GM12878 (cell line): ENCODE measurements around the gene REEP6. TPM values are rescaled to one million over a fixed set of nuclear protein-coding genes. Genes with fewer than 3 reads are reported as not detected.

Experiments
- ATAC-seq: fragments of 200-7000 bp; cut with Tn5 transposase; 3 replicates; pipeline ENCODE4 v1.9.1; 2020; ENCODE audit warnings: mild to moderate bottlenecking, moderate library complexity
- BruUV-seq: library from RNA; stranded (reverse); fragments of 400-500 nt; replicated peaks from 2 replicates; lab custom pipeline; 2021; lab: Mats Ljungman, UMichigan
- CTCF ChIA-PET: fragments of 300-600 bp; sonication (Branson Sonifier 250); formaldehyde crosslinking; extraction: SDS; loops from one replicate; lab custom pipeline; 2021; ENCODE audit warnings: inconsistent platforms; lab: Yijun Ruan, JAX
- POLR2A ChIA-PET: fragments of 350-600 bp; formaldehyde crosslinking; extraction: SDS; loops from one replicate; lab custom pipeline; 2021; ENCODE audit warnings: inconsistent platforms; lab: Charles Lee
- RAD21 ChIA-PET: fragments of 300-600 bp; sonication (Branson Sonifier 250); formaldehyde crosslinking; loops from one replicate; lab custom pipeline; 2023; ENCODE audit warnings: antibody characterized with exemption; ENCODE audit not compliant: unreplicated experiment; lab: Charles Lee
- SMC1A ChIA-PET: fragments of 300-600 bp; sonication (Branson Sonifier 250); formaldehyde crosslinking; loops from one replicate; lab custom pipeline; 2023; ENCODE audit not compliant: unreplicated experiment, uncharacterized antibody; lab: Charles Lee
- DNase-seq: peaks from one replicate; pipeline ENCODE4 v3.0.0-alpha.2; 2011; ENCODE audit warnings: low read depth, low spot score
- FAIRE-seq: peaks from 3 replicates; lab custom pipeline; 2011; peaks lifted over from hg19 to GRCh38; lab: Jason Lieb, UNC
- H2AFZ ChIP-seq: 2 replicates; pipeline ENCODE4 v1.6.0; 2011; ENCODE audit warnings: low read depth, low read length, control low read depth; ENCODE audit not compliant: control insufficient read depth
- H3K27ac ChIP-seq: 2 replicates; pipeline ENCODE4 v1.5.1; 2011; ENCODE audit warnings: control low read depth; ENCODE audit not compliant: control insufficient read depth, insufficient read depth
- H3K27me3 ChIP-seq, 2 experiments: replicated peaks in 1 of 2; 2 replicates each; pipeline versions ENCODE4 v1.6.0 to v1.6.1; 2011; ENCODE audit warnings: low read length in 1 of 2; ENCODE audit not compliant: control insufficient read depth in 2 of 2, insufficient read depth in 2 of 2
- H3K36me3 ChIP-seq, 2 experiments: 2 replicates each; pipeline ENCODE4 v1.5.1; 2011; ENCODE audit warnings: low read length in 1 of 2; ENCODE audit not compliant: control insufficient read depth in 2 of 2, insufficient read depth in 2 of 2
- H3K4me1 ChIP-seq: 2 replicates; pipeline ENCODE4 v1.6.1; 2011; ENCODE audit warnings: mild to moderate bottlenecking, low read length, moderate library complexity, mixed read lengths; ENCODE audit not compliant: control insufficient read depth, insufficient read depth
- H3K4me2 ChIP-seq: 2 replicates; pipeline ENCODE4 v1.6.0; 2011; ENCODE audit warnings: control low read depth; ENCODE audit not compliant: control insufficient read depth, insufficient read depth
- H3K4me3 ChIP-seq: fragments of 200-600 bp; sonication (generic); 2 replicates; pipeline ENCODE4 v1.5.1; 2016
- H3K79me2 ChIP-seq: 2 replicates; pipeline ENCODE4 v1.6.0; 2011; ENCODE audit warnings: low read length; ENCODE audit not compliant: control insufficient read depth, insufficient read depth
- H3K9ac ChIP-seq: 2 replicates; pipeline ENCODE4 v1.8.0; 2011; ENCODE audit warnings: low read length, control low read depth, mixed read lengths; ENCODE audit not compliant: control insufficient read depth, insufficient read depth
- H3K9me3 ChIP-seq: replicated peaks from 3 replicates; pipeline ENCODE4 v1.5.1; 2011; ENCODE audit warnings: mild to moderate bottlenecking, low read length; ENCODE audit not compliant: control insufficient read depth, insufficient read depth
- H4K20me1 ChIP-seq: 2 replicates; pipeline ENCODE4 v1.6.0; 2011; ENCODE audit not compliant: control insufficient read depth, insufficient read depth
- CREB1 ChIP-seq: IDR thresholded peaks from 2 replicates; pipeline ENCODE4 v1.6.1; 2012; ENCODE audit warnings: low read depth, mild to moderate bottlenecking, inconsistent platforms
- HDAC2 ChIP-seq: fragments of 200-600 bp; sonication (generic); IDR thresholded peaks from 2 replicates; pipeline ENCODE4 v1.6.1; 2017
- IKZF2 ChIP-seq, 2 experiments: fragments of 450-650 bp; IDR thresholded peaks; 2 replicates each; pipeline ENCODE4 v1.6.1; 2017; ENCODE audit warnings: mild to moderate bottlenecking in 2 of 2, moderate library complexity in 2 of 2
- IRF4 ChIP-seq: IDR thresholded peaks from 2 replicates; pipeline ENCODE4 v1.6.1; 2011; ENCODE audit warnings: low read depth, low read length
- KAT2A ChIP-seq: conservative IDR thresholded peaks from 2 replicates; pipeline ENCODE4 v1.6.1; 2011; ENCODE audit warnings: low read depth, low read length; ENCODE audit not compliant: control insufficient read depth
- POLR2AphosphoS2 ChIP-seq: IDR thresholded peaks from 2 replicates; pipeline ENCODE4 v1.6.1; 2011; ENCODE audit warnings: low read depth, mild to moderate bottlenecking, low read length, improper control_type of control experiment, moderate library complexity
- SIX5 ChIP-seq: IDR thresholded peaks from 2 replicates; pipeline ENCODE4 v1.6.1; 2011; ENCODE audit warnings: mild to moderate bottlenecking, low read depth, low read length, moderate library complexity; ENCODE audit not compliant: severe bottlenecking
- SP1 ChIP-seq: IDR thresholded peaks from one replicate; pipeline ENCODE4 v1.6.1; 2011; ENCODE audit warnings: low read depth, low read length
- SUZ12 ChIP-seq: fragments of 200-600 bp; sonication (generic); IDR thresholded peaks from one replicate; pipeline ENCODE4 v1.6.1; 2018; ENCODE audit warnings: antibody characterized with exemption, mild to moderate bottlenecking; ENCODE audit not compliant: unreplicated experiment
- TBL1XR1 ChIP-seq: IDR thresholded peaks from 2 replicates; pipeline ENCODE4 v1.6.1; 2012; ENCODE audit warnings: low read depth, low read length, improper control_type of control experiment
- TCF3 ChIP-seq: IDR thresholded peaks from 2 replicates; pipeline ENCODE4 v1.6.1; 2012; ENCODE audit warnings: low read depth, mild to moderate bottlenecking, low read length, borderline replicate concordance; ENCODE audit not compliant: insufficient read depth
- TCF7 ChIP-seq: IDR thresholded peaks from 2 replicates; pipeline ENCODE4 v1.6.1; 2014; ENCODE audit warnings: antibody characterized with exemption, borderline replicate concordance
- ZBED1 ChIP-seq: IDR thresholded peaks from 2 replicates; pipeline ENCODE4 v1.6.1; 2016; ENCODE audit warnings: borderline replicate concordance
- ZNF274 ChIP-seq: IDR thresholded peaks from one replicate; pipeline ENCODE4 v1.8.0; 2011; ENCODE audit not compliant: insufficient read length, insufficient read depth
- ZSCAN29 ChIP-seq: fragments of 450-650 bp; IDR thresholded peaks from 2 replicates; pipeline ENCODE4 v1.6.1; 2017; ENCODE audit warnings: mild to moderate bottlenecking, moderate library complexity
- ZZZ3 ChIP-seq: IDR thresholded peaks from 2 replicates; pipeline ENCODE4 v1.6.1; 2011; ENCODE audit warnings: low read depth; ENCODE audit not compliant: control insufficient read depth, insufficient read length
- WGBS: methylation state at CpG from one replicate; pipeline ENCODE4 v1.1.6; 2016; ENCODE audit warnings: low lambda C conversion rate; ENCODE audit not compliant: insufficient replicate concordance, insufficient coverage; ENCODE audit errors: missing lambda C conversion rate; 5-methylcytosine and 5-hydroxymethylcytosine counted together
- in situ Hi-C: fragments of 300-500 bp; cut with MboI; formaldehyde crosslinking; loops from 9 replicates; pipeline ENCODE4 v1.14.3; 2018; ENCODE audit warnings: mixed read lengths
- intact Hi-C: fragments of 100-400 bp; cut with micrococcal nuclease; formaldehyde crosslinking; loops from one replicate; pipeline ENCODE4 v1.14.2; 2022; ENCODE audit not compliant: unreplicated experiment
- polyA plus RNA-seq, 11 experiments: library from polyadenylated mRNA; depleted of rRNA in 4 of 11; unstranded in 6 of 11; stranded (reverse) in 5 of 11; fragments of >200 nt; fragmentation: Nextera tagmentation in 4 of 11; fragmentation: Illumina TruSeq in 1 of 11; extraction: Ambion mirVana in 4 of 11; extraction: Trizol in 1 of 11; gene quantifications; 1 replicate in 1 of 11; 2 replicates in 10 of 11; pipeline versions ENCODE4 v1.2.1 to v1.2.3, GENCODE V29; 2011 to 2016; ENCODE audit warnings: inconsistent platforms in 2 of 11, missing spikeins in 2 of 11, low read depth in 1 of 11
- total RNA-seq, 4 experiments: library from RNA; depleted of rRNA in 3 of 4; stranded (reverse); fragments of >200 nt in 3 of 4; fragmentation: Illumina TruSeq in 1 of 4; extraction: Trizol in 1 of 4; gene quantifications; 2 replicates each; pipeline versions ENCODE4 v1.2.1 to v1.2.3, GENCODE V29; 2013 to 2021
- TF ChIP-seq, protein P1 (sequence below): fragments of 450-650 bp; IDR thresholded peaks from 2 replicates; pipeline ENCODE4 v1.6.1; 2017; ENCODE audit warnings: mild to moderate bottlenecking, low read depth, inconsistent platforms; ENCODE audit not compliant: poor library complexity, severe bottlenecking

The REEP6 gene
- total and polyA plus RNA-seq, 10 of the 15 experiments (the other 5 are each of a cell fraction or from before 2014, with no cell fraction given) = 0.06 to 1.1 (median 0.39) TPM; not detected in 2

DNA sequence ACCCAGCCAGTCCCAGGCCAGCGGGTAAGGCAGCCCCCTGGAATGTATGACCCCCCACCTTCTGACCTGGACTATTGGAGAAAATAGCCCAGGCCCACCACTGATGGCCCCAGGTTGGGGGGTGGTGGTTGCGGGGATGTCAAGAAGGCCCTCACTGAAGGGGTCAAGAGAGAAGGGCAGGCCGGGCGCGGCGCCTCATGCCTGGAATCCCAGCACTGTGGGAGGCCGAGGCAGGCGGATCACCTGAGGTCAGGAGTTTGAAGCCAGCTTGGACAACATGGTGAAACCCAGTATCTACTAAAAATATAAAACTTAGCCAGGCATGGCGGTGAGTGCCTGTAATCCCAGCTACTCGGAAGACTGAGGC, 23.3 kb downstream of the REEP6 start:
- RAD21 ChIA-PET = no interaction called here
- Histone ChIP-seq H3K27me3 (no peaks in the 10 kb centered on the region; a peak in 1 of 4 replicates), H3K27ac (no peak overlapping the region), H3K79me2 (no peaks in the 10 kb centered on the region), H3K9ac (no peak overlapping the region)
- no TSS peak for BruUV-seq
- DNase-seq = no peak
- SMC1A ChIA-PET = no interaction called here
- CTCF ChIA-PET = interaction anchor here (0.9 kb wide), 1 partner anchor 12 kb away, joined by 4 read pairs; no protein-coding TSS in a partner anchor
- TF ChIP-seq TBL1XR1 = no peak
- TF ChIP-seq IRF4 = no peak
- TF ChIP-seq, all 136 proteins: peak for 0
- no peaks in the 10 kb centered on the region for H4K20me1 ChIP-seq
- no peak overlapping the region for H3K4me2 ChIP-seq
- H3K36me3 ChIP-seq = no peaks in the 10 kb centered on the region
- in situ Hi-C loops (no loop called here), intact Hi-C loops (no loop called here)
- ATAC-seq (no peak), FAIRE-seq (no peak)
- H3K4me1 ChIP-seq = no peaks in the 10 kb centered on the region
- no peaks in the 10 kb centered on the region for H3K9me3 ChIP-seq
- WGBS = 58% methylated on average over 10 of the region's 10 CpGs
- POLR2A ChIA-PET = no interaction called here
- no peak overlapping the region for H2AFZ ChIP-seq
- H3K4me3 ChIP-seq = no peak overlapping the region

- ChIA-PET SMC1A (no interaction called here), POLR2A (no interaction called here), CTCF (interaction anchor here (0.9 kb wide), 1 partner anchor 13 kb away, joined by 4 read pairs; no protein-coding TSS in a partner anchor), RAD21 (no interaction called here)
- Histone ChIP-seq H3K4me2 (no peak overlapping the region), H3K36me3 (no peaks in the 10 kb centered on the region), H3K4me1 (no peaks in the 10 kb centered on the region), H3K9me3 (no peaks in the 10 kb centered on the region), H3K79me2 (no peaks in the 10 kb centered on the region), H3K9ac (no peak overlapping the region), H3K27me3 (no peaks in the 10 kb centered on the region), H3K27ac (no peak overlapping the region), H4K20me1 (no peaks in the 10 kb centered on the region), H2AFZ (no peak overlapping the region), H3K4me3 (no peak overlapping the region)
- no TSS peak for BruUV-seq
- intact Hi-C loops (no loop called here), in situ Hi-C loops (no loop called here)
- ATAC-seq (no peak), DNase-seq (no peak), FAIRE-seq (no peak)
- WGBS = 70% methylated on average over 13 of the region's 14 CpGs
- TF ChIP-seq ZSCAN29 (no peak), SUZ12 (no peak), CREB1 (no peak), HDAC2 (no peak), TCF7 (no peak), ZBED1 (no peak), KAT2A (no peak), POLR2AphosphoS2 (no peak), ZZZ3 (no peak), TCF3 (no peak), SP1 (no peak), ZNF274 (no peak), SIX5 (no peak), IRF4 (no peak), IKZF2 (IDR thresholded peaks at IDR 0.05) (no peak)
- TF ChIP-seq, protein P1, sequence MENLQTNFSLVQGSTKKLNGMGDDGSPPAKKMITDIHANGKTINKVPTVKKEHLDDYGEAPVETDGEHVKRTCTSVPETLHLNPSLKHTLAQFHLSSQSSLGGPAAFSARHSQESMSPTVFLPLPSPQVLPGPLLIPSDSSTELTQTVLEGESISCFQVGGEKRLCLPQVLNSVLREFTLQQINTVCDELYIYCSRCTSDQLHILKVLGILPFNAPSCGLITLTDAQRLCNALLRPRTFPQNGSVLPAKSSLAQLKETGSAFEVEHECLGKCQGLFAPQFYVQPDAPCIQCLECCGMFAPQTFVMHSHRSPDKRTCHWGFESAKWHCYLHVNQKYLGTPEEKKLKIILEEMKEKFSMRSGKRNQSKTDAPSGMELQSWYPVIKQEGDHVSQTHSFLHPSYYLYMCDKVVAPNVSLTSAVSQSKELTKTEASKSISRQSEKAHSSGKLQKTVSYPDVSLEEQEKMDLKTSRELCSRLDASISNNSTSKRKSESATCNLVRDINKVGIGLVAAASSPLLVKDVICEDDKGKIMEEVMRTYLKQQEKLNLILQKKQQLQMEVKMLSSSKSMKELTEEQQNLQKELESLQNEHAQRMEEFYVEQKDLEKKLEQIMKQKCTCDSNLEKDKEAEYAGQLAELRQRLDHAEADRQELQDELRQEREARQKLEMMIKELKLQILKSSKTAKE = no peak
These were observed 24.2 kb downstream of the REEP6 start for GRCh38 chr19:1514986-1515721.
